H1 (cell line): ENCODE data around the gene PHACTR1. TPM values are rescaled to one million over a fixed set of nuclear protein-coding genes. Genes with fewer than 3 reads are reported as not detected.

Source experiments
- CTCF ChIA-PET: fragments of 300-600 bp; sonication (Branson Sonifier 250); formaldehyde crosslinking; loops from one replicate; lab custom pipeline; 2021; ENCODE audit not compliant: partially characterized antibody; lab: Charles Lee
- POLR2A ChIA-PET: fragments of 300-600 bp; sonication (Branson Sonifier 250); formaldehyde crosslinking; loops from one replicate; lab custom pipeline; 2021; ENCODE audit warnings: inconsistent platforms; ENCODE audit not compliant: partially characterized antibody; lab: Charles Lee
- DNase-seq, 2 experiments: peaks; one replicate each; pipeline versions ENCODE4 v3.0.0 to v3.0.0-alpha.2; 2010 to 2022; ENCODE audit warnings: low spot score in 2 of 2, low read depth in 1 of 2, mixed read lengths in 1 of 2
- FAIRE-seq: peaks from 2 replicates; lab custom pipeline; 2011; peaks lifted over from hg19 to GRCh38; lab: Jason Lieb, UNC
- H2AFZ ChIP-seq: 2 replicates; pipeline ENCODE4 v1.8.1; 2012; ENCODE audit warnings: low read length, inconsistent platforms
- H2AK5ac ChIP-seq: 2 replicates; pipeline ENCODE4 v1.6.1; 2013; ENCODE audit warnings: low read depth, low read length
- H2BK120ac ChIP-seq: replicated peaks from 2 replicates; pipeline ENCODE3; 2013; ENCODE audit warnings: low read depth, low read length, inconsistent platforms
- H2BK12ac ChIP-seq: 2 replicates; pipeline ENCODE4 v1.6.1; 2013; ENCODE audit warnings: low read depth, low read length
- H2BK15ac ChIP-seq: 2 replicates; pipeline ENCODE4 v1.6.1; 2013; ENCODE audit warnings: low read length
- H2BK20ac ChIP-seq: 2 replicates; pipeline ENCODE4 v1.6.1; 2013; ENCODE audit warnings: low read length
- H2BK5ac ChIP-seq: 2 replicates; pipeline ENCODE4 v1.6.1; 2013; ENCODE audit warnings: low read depth, low read length
- H3K14ac ChIP-seq: 2 replicates; pipeline ENCODE4 v1.6.1; 2013; ENCODE audit warnings: inconsistent platforms; ENCODE audit not compliant: insufficient read length
- H3K18ac ChIP-seq: 2 replicates; pipeline ENCODE4 v1.6.1; 2013; ENCODE audit warnings: low read length; ENCODE audit errors: extremely low read depth
- H3K23ac ChIP-seq: 2 replicates; pipeline ENCODE4 v1.6.1; 2013; ENCODE audit warnings: inconsistent platforms; ENCODE audit not compliant: insufficient read length
- H3K23me2 ChIP-seq: 2 replicates; pipeline ENCODE4 v1.6.1; 2013; ENCODE audit warnings: low read depth, low read length
- H3K27ac ChIP-seq: 2 replicates; pipeline ENCODE4 v1.6.1; 2011; ENCODE audit warnings: low read depth, low read length, inconsistent platforms
- H3K27me3 ChIP-seq, 4 experiments: replicated peaks in 1 of 4; 1 replicate in 1 of 4; 2 replicates in 3 of 4; pipeline versions ENCODE4 v1.6.1 to v1.8.1; 2011 to 2013; ENCODE audit warnings: low read length in 3 of 4, mild to moderate bottlenecking in 3 of 4, inconsistent platforms in 2 of 4, mixed read lengths in 2 of 4, moderate library complexity in 1 of 4; ENCODE audit not compliant: control insufficient read depth in 3 of 4, insufficient read depth in 3 of 4; ENCODE audit errors: extremely low read depth in 1 of 4
- H3K36me3 ChIP-seq, 4 experiments: 2 replicates each; pipeline versions ENCODE4 v1.6.1 to v1.8.1; 2011 to 2013; ENCODE audit warnings: mild to moderate bottlenecking in 4 of 4, low read length in 3 of 4, moderate library complexity in 2 of 4, control low read depth in 1 of 4, inconsistent platforms in 1 of 4; ENCODE audit not compliant: insufficient read depth in 4 of 4, control insufficient read depth in 2 of 4
- H3K4ac ChIP-seq: replicated peaks from 2 replicates; pipeline ENCODE3; 2013; ENCODE audit warnings: low read length, low read depth, mixed read lengths, inconsistent platforms; ENCODE audit not compliant: insufficient read length
- H3K4me1 ChIP-seq, 4 experiments: replicated peaks in 1 of 4; 1 replicate in 1 of 4; 2 replicates in 3 of 4; pipeline versions ENCODE4 v1.6.1 to v1.8.1; 2011 to 2013; ENCODE audit warnings: low read length in 3 of 4, inconsistent platforms in 2 of 4, mixed read lengths in 1 of 4; ENCODE audit not compliant: insufficient read depth in 4 of 4, control insufficient read depth in 3 of 4
- H3K4me2 ChIP-seq, 2 experiments: 2 replicates each; pipeline versions ENCODE4 v1.6.1 to v1.8.1; 2011 to 2013; ENCODE audit warnings: low read depth in 2 of 2, low read length in 2 of 2, control low read depth in 1 of 2, inconsistent platforms in 1 of 2, mild to moderate bottlenecking in 1 of 2; ENCODE audit not compliant: insufficient read depth in 1 of 2
- H3K4me3 ChIP-seq, 4 experiments: fragments of 200-600, 300-600 bp in 1 of 4; sonication (generic), shearing (Covaris generic), sonication (Bioruptor Twin) in 1 of 4; 2 replicates each; pipeline versions ENCODE4 v1.5.1 to v1.8.1; 2011 to 2016; ENCODE audit warnings: low read length in 4 of 4, low read depth in 3 of 4, control low read depth in 2 of 4, inconsistent platforms in 2 of 4, mild to moderate bottlenecking in 2 of 4, mixed read lengths in 1 of 4, moderate library complexity in 1 of 4; ENCODE audit not compliant: insufficient read depth in 2 of 4; ENCODE audit errors: extremely low read depth in 1 of 4
- H3K56ac ChIP-seq: replicated peaks from 2 replicates; pipeline ENCODE3; 2013; ENCODE audit warnings: low read depth, mild to moderate bottlenecking, mixed read lengths, low read length, inconsistent platforms; ENCODE audit not compliant: insufficient read length
- H3K79me1 ChIP-seq: 2 replicates; pipeline ENCODE4 v1.6.1; 2013; ENCODE audit warnings: low read depth, low read length, control low read depth
- H3K79me2 ChIP-seq, 2 experiments: 2 replicates each; pipeline versions ENCODE4 v1.6.1 to v1.8.1; 2012 to 2013; ENCODE audit warnings: low read length in 2 of 2, mild to moderate bottlenecking in 2 of 2, inconsistent platforms in 1 of 2; ENCODE audit not compliant: insufficient read depth in 2 of 2, control insufficient read depth in 1 of 2
- H3K9ac ChIP-seq, 4 experiments: replicated peaks in 1 of 4; 1 replicate in 1 of 4; 2 replicates in 3 of 4; pipeline versions ENCODE4 v1.6.1 to v1.8.1; 2011 to 2013; ENCODE audit warnings: low read depth in 3 of 4, low read length in 3 of 4, control low read depth in 2 of 4, mild to moderate bottlenecking in 2 of 4, moderate library complexity in 2 of 4, inconsistent platforms in 1 of 4; ENCODE audit errors: extremely low read depth in 1 of 4
- H3K9me3 ChIP-seq, 2 experiments: 2 replicates each; pipeline versions ENCODE4 v1.6.1 to v1.8.1; 2012 to 2013; ENCODE audit warnings: mild to moderate bottlenecking in 2 of 2, moderate library complexity in 2 of 2, control low read depth in 1 of 2, inconsistent platforms in 1 of 2, low read depth in 1 of 2, low read length in 1 of 2, mixed read lengths in 1 of 2; ENCODE audit not compliant: insufficient read depth in 2 of 2
- H4K20me1 ChIP-seq, 2 experiments: replicated peaks in 1 of 2; 2 replicates each; pipeline versions ENCODE3 to v1.8.1; 2011 to 2013; ENCODE audit warnings: inconsistent platforms in 2 of 2, low read length in 2 of 2, mild to moderate bottlenecking in 1 of 2; ENCODE audit not compliant: insufficient read depth in 2 of 2, control insufficient read depth in 1 of 2
- H4K5ac ChIP-seq: 2 replicates; pipeline ENCODE4 v1.6.1; 2013; ENCODE audit warnings: low read length, low read depth, mixed read lengths, inconsistent platforms; ENCODE audit not compliant: insufficient read length
- H4K8ac ChIP-seq: 2 replicates; pipeline ENCODE4 v1.8.0; 2013; ENCODE audit warnings: mild to moderate bottlenecking, moderate library complexity, low read length, inconsistent platforms; ENCODE audit not compliant: insufficient read depth; ENCODE audit errors: extremely low read depth
- H4K91ac ChIP-seq: replicated peaks from 2 replicates; pipeline ENCODE3; 2013; ENCODE audit warnings: low read length, mixed read lengths, inconsistent platforms; ENCODE audit not compliant: insufficient read length
- ASH2L ChIP-seq: fragments of 200-600, 300-600 bp; sonication (generic); IDR thresholded peaks from one replicate; pipeline ENCODE4 v1.7.1; 2017; ENCODE audit warnings: low read length
- CBX8 ChIP-seq: fragments of 300-800, 300-1000 bp; sonication (generic); IDR thresholded peaks from 2 replicates; pipeline ENCODE4 v1.7.1; 2016; ENCODE audit warnings: low read depth, low read length, borderline replicate concordance
- CHD1 ChIP-seq: IDR thresholded peaks from 2 replicates; pipeline ENCODE4 v1.6.1; 2012; ENCODE audit warnings: low read depth, low read length, improper control_type of control experiment
- CHD2 ChIP-seq: IDR thresholded peaks from 2 replicates; pipeline ENCODE4 v1.6.1; 2012; ENCODE audit warnings: low read length, improper control_type of control experiment
- GTF2F1 ChIP-seq: IDR thresholded peaks from 2 replicates; pipeline ENCODE4 v1.6.1; 2012; ENCODE audit warnings: low read depth, low read length, improper control_type of control experiment, borderline replicate concordance
- POLR2A ChIP-seq, 2 experiments: IDR thresholded peaks; 1 replicate in 1 of 2; 2 replicates in 1 of 2; pipeline ENCODE4 v1.6.1; 2011; ENCODE audit warnings: low read depth in 2 of 2, low read length in 2 of 2, mild to moderate bottlenecking in 2 of 2; ENCODE audit errors: control extremely low read depth in 1 of 2
- POLR2AphosphoS5 ChIP-seq: IDR thresholded peaks from 2 replicates; pipeline ENCODE4 v1.6.1; 2011; ENCODE audit warnings: low read depth, low read length
- RFX5 ChIP-seq: IDR thresholded peaks from 2 replicates; pipeline ENCODE4 v1.6.1; 2011; ENCODE audit warnings: low read depth, low read length, improper control_type of control experiment, borderline replicate concordance
- SAP30 ChIP-seq: fragments of 300-600 bp; sonication (generic); IDR thresholded peaks from 2 replicates; pipeline ENCODE4 v1.7.1; 2012; ENCODE audit warnings: low read length, moderate library complexity, mild to moderate bottlenecking, inconsistent platforms; ENCODE audit not compliant: insufficient read depth, insufficient replicate concordance
- SIN3A ChIP-seq, 2 experiments: IDR thresholded peaks in 1 of 2; conservative IDR thresholded peaks in 1 of 2; 2 replicates each; pipeline ENCODE4 v1.6.1; 2011 to 2012; ENCODE audit warnings: low read length in 2 of 2, improper control_type of control experiment in 1 of 2, low read depth in 1 of 2, mild to moderate bottlenecking in 1 of 2
- SIRT6 ChIP-seq: IDR thresholded peaks from one replicate; pipeline ENCODE4 v1.7.1; 2012; ENCODE audit warnings: low read length, inconsistent platforms
- TBP ChIP-seq: IDR thresholded peaks from 2 replicates; pipeline ENCODE4 v1.6.1; 2011; ENCODE audit warnings: low read depth, low read length, improper control_type of control experiment
- ZNF274 ChIP-seq: IDR thresholded peaks from 2 replicates; pipeline ENCODE4 v1.7.0; 2012; ENCODE audit warnings: low read length, borderline replicate concordance; ENCODE audit errors: extremely low read depth
- polyA plus RNA-seq, 7 experiments: library from polyadenylated mRNA; depleted of rRNA in 3 of 7; stranded (reverse) in 5 of 7; unstranded in 2 of 7; fragments of >200 nt in 5 of 7; fragments of 200-250 nt in 2 of 7; gene quantifications; 1 replicate in 5 of 7; 2 replicates in 1 of 7; 4 replicates in 1 of 7; pipeline versions ENCODE4 v1.2.1 to v1.2.3, GENCODE V29; 2011 to 2013; ENCODE audit warnings: missing spikeins in 2 of 7, mixed read lengths in 2 of 7
- total RNA-seq: library from RNA; stranded (reverse); fragmentation: NEBNext Ultra II Directional; extraction: Animal tissue kit (Norgen Biotek cat#: 25700); gene quantifications from 2 replicates; pipeline ENCODE4 v1.2.1, GENCODE V29; 2021
- TF ChIP-seq, protein P1 (sequence below): IDR thresholded peaks from 2 replicates; pipeline ENCODE4 v1.6.1; 2012; ENCODE audit warnings: inconsistent platforms

PHACTR1 gene
- total and polyA plus RNA-seq, 2 of the 8 experiments (the other 6 are each of a cell fraction or from before 2014, with no cell fraction given): 3.9 to 17.1 TPM

DNA sequence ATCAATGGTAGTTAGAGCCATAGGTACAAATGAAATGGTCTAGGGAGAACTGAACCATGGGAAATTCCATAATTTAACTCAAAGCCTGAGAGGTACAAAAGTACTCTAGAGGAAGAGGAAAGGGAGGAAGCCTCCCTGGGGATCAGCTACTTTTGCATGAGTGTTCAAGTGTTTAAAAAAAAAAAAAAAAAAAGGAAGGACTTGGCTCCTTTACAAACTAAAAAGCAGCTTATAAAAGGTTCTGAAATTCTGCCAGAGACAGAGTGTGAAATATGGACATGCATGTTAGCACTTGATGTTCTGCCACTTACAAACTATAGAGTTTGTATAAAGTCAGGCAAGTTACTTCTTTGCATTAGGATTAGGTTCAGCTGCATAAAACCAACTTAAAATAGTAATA, 321.7 kb downstream of the PHACTR1 start:
- H3K79me2 ChIP-seq: no peaks in the 10 kb centered on the region
- no peaks in the 10 kb centered on the region for H3K4me1 ChIP-seq
- POLR2A ChIA-PET: no interaction called here
- no peak overlapping the region for H3K14ac ChIP-seq
- no peak overlapping the region for H3K56ac ChIP-seq
- H2AFZ ChIP-seq: no peak overlapping the region
- H3K27me3 ChIP-seq: no peaks in the 10 kb centered on the region
- H3K79me1 ChIP-seq: no peaks in the 10 kb centered on the region
- no peaks in the 10 kb centered on the region for H3K9me3 ChIP-seq
- no peak overlapping the region for H3K4me2 ChIP-seq
- H2BK120ac ChIP-seq: no peak overlapping the region
- no peak overlapping the region for H2AK5ac ChIP-seq
- no peak overlapping the region for H2BK5ac ChIP-seq
- no peaks in the 10 kb centered on the region for H3K36me3 ChIP-seq
- H4K20me1 ChIP-seq: no peaks in the 10 kb centered on the region
- no peaks in the 10 kb centered on the region for H3K23me2 ChIP-seq
- H2BK12ac ChIP-seq: no peak overlapping the region
- H2BK20ac ChIP-seq: no peak overlapping the region
- no peak for DNase-seq
- no peak overlapping the region for H4K91ac ChIP-seq
- H4K8ac ChIP-seq: no peak overlapping the region
- H3K4ac ChIP-seq: no peak overlapping the region
- no peak overlapping the region for H3K23ac ChIP-seq
- H4K5ac ChIP-seq: no peak overlapping the region
- H2BK15ac ChIP-seq: no peak overlapping the region
- TF ChIP-seq RFX5: no peak
- no peak for TF ChIP-seq CHD2
- TF ChIP-seq SIRT6: no peak
- TF ChIP-seq ZNF274: no peak
- TF ChIP-seq, protein P1, sequence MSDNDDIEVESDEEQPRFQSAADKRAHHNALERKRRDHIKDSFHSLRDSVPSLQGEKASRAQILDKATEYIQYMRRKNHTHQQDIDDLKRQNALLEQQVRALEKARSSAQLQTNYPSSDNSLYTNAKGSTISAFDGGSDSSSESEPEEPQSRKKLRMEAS: no peak
- TF ChIP-seq POLR2AphosphoS5: no peak
- no peak for TF ChIP-seq CHD1
- TF ChIP-seq CBX8: no peak
- no peak for TF ChIP-seq TBP
- no peak for TF ChIP-seq ASH2L
- no peak for TF ChIP-seq POLR2A (IDR thresholded peaks at IDR 0.05; ENCODE audit: control extremely low read depth in 1 of 2, low read depth in 2 of 2, low read length in 2 of 2)
- TF ChIP-seq SIN3A (conservative IDR thresholded peaks at IDR 0.05 in 1 of 2, IDR thresholded peaks at IDR 0.05 in 1 of 2; ENCODE audit: low read depth in 1 of 2, low read length in 2 of 2): no peak
- TF ChIP-seq SAP30: no peak
- TF ChIP-seq GTF2F1: no peak
- no peak overlapping the region for H3K4me3 ChIP-seq
- H3K27ac ChIP-seq: no peak overlapping the region
- FAIRE-seq: no peak
- H3K9ac ChIP-seq: no peak overlapping the region
- H3K18ac ChIP-seq: no peak overlapping the region
- CTCF ChIA-PET: interaction anchor here (1.7 to 2.0 kb wide), 2 partner anchors 10 to 13 kb away, joined by 3 to 6 read pairs; no protein-coding TSS in a partner anchor
